Activated naive CD4-positive, alpha-beta T cell treated with anti-CD3 and anti-CD28 coated beads, Interleukin-2, amount 50 U/mL, for 16 hours (primary cell): Measurements from ENCODE around the gene NUBP1.

Experiments used
- DNase-seq: peaks from one replicate; pipeline ENCODE4 v3.0.0-alpha.2; 2020

Gene NUBP1

DNA sequence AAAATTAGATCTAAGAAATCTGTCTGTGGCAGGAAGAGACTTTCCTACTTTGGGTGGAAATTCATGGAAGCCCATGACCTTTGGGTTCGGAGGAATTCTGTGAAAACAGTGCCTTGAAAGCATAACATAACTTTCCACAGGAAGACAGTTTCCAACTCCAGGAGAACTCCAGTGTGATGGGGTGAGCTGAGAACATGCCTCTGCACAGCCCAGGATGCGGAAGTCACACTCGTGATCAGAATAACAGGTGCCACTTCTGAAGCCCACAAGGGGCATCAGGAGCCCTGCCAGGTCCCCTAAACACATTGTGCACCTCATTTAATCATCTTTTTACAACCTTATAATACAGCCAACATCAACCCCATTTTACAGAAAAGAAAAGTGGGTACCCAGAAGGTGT lies 65.2 kb downstream of the NUBP1 start:
- DNase-seq, result no peak

DNA sequence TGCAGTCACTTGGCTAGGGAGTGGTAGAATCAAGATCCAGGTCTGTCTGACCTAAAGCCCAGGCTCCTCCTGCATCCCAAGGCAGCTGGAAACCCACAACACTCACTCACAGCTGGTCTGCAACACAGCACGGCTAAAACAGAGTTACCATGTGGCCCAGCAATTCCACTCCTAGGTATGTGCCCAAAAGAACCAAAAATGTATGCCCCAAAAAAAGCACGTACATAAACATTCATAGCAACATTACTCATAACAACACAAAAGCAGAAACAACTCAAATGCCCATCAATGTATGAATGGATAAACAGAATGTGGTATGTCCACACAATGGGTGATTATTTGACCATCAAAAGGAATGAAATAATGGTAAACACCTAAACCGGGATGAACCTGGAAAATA lies 66.1 kb downstream of the NUBP1 start:
- no peak for DNase-seq

DNA sequence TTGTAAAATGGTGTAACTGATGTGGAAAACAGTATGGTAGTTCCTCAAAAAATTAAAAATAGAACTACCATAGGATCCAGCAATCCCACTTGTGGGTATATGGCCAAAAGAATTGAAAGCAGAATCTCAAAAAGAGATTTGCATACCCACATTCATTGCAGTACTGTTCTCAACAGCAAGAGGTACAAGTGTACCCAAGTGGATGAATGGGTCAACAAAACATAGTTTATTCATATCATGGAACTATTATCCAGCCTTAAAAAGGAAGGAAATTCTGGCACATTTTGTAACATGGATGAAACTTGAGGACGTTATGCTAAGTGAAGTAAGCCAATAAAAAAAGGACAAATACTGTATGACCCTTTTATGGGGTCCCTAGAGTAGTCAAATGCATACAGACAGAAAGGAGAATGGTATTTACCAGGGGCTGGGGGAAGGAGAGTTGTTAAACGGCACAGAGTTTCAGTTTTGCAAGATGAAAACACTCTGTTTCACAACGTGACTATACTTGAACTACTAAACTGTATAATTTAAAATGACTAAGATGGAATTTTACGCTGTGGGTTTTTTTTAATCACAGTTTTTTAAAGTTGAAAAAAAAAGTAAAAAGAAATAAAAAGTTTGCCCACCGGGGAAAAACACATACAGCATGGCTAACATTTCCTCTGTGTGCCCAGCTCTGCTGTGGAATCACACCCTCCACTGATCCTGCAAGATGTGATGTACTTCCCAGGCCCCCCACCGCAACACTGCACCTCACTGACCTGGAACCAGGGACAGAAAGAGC lies 68.9 kb downstream of the NUBP1 start:
- no peak for DNase-seq

DNA sequence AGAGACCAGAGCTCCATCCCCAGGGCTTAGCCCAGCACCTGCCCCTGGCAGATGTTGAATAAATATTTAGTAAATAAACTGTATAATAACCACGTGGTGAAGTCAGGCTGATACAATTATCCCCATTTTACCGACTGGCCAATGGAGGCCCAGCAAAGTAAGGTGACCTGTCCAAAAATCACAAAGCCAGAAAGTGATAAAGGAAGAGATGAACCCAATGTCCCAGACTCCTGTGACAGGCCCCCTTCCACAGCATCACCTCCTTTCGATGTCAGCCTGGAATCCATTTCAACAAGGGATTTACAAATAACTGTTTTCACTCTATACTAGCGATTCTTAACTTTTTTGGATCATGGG lies 69.4 kb downstream of the NUBP1 start:
- DNase-seq, result no peak

DNA sequence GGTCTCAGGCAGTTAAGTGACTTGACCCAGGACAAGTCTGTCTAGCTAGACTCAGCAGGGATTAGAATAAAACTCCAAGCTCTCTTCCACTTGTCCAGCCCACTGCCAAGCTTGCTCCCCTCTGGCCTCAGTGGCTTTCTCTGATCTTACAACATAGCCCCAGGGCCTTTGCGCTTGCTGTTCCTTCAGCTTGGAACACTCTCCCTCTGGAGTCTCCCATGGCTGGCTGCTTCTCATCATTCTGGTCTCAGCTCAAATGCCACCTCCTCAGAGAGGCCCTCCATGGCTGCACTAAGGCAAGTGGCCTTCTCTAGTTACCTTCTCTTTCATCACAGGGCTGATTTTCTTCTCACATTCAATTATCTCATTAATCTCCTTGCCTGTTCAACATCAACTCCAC lies 73.9 kb downstream of the NUBP1 start:
- no peak for DNase-seq

DNA sequence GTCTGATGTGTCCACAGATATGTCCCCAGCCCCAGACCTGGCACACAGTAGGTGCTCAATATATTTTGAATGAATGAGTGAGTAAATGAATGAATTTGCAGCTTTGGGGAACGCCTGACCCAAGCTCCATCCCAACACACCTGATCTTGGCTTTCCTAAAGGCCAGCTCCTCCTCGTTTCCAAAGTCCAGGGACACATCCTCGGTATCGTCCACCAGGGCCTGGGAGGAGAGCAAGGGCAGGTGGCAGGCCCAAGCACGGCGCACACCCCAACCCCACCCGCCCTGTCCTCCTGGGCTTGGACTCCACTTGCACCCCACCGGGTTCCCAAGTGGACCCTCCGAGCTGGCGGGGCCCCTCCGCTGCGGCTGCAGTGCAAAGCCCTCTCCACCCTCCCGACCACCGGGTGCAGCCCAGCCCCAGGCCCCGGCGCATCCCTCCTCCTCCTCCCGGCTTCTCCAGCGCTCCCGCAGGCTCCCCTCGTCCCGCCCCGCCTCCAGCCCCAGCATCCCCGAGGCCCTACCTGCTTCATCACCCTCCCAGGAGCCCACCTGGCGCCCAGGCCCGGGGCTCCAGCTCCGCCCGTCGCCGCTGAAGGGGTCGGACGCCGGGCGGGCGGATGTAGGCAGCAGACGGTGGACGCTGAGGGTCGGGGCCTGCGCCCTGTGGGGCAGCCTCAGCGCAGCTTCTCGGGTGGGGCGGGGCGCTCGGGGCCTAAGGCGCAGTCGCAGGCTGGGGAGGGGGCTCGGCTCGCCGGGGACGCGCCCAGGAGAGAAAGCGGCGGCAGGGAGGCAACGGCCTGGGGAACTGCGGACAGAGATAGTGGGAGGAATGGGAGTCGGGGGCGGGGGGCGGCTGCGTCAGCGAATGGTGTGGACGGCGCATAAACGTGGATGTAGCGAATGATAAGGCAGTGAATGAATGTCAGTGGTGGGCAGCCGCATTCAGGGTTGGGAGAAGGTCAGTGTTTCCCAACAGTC lies 74.6 kb downstream of the NUBP1 start, which contains the start of gene TVP23A:
Gene TVP23A (minus strand): TSS at position 832 of the 979 bp plus-strand sequence. CDS start 301 bp downstream, at position 531.
- no peak for DNase-seq
